HUES64 (cell line): ENCODE data around the gene DRC7.
"Not testable (repeated sequence)": the region's sequence is repeated elsewhere in the genome, so short reads cannot be mapped to it uniquely, and the experiment has no call there.

Experiments
- H3K27ac ChIP-seq: 2 replicates; pipeline ENCODE4 v1.7.0; 2013; ENCODE audit warnings: low read depth, low read length, inconsistent platforms
- H3K27me3 ChIP-seq: 2 replicates; pipeline ENCODE4 v1.6.1; 2013; ENCODE audit warnings: mild to moderate bottlenecking, low read length; ENCODE audit not compliant: insufficient read depth
- H3K36me3 ChIP-seq: 2 replicates; pipeline ENCODE4 v1.6.1; 2013; ENCODE audit warnings: mild to moderate bottlenecking, low read length; ENCODE audit not compliant: insufficient read depth
- H3K4me1 ChIP-seq: 2 replicates; pipeline ENCODE4 v1.6.1; 2013; ENCODE audit warnings: mild to moderate bottlenecking, low read length, moderate library complexity; ENCODE audit not compliant: insufficient read depth
- H3K4me3 ChIP-seq: 2 replicates; pipeline ENCODE4 v1.5.1; 2013; ENCODE audit warnings: mild to moderate bottlenecking, low read length, moderate library complexity
- H3K9ac ChIP-seq: 2 replicates; pipeline ENCODE4 v1.6.1; 2013; ENCODE audit warnings: mild to moderate bottlenecking, low read depth, low read length
- H3K9me3 ChIP-seq: 2 replicates; pipeline ENCODE4 v1.6.1; 2013; ENCODE audit warnings: low read depth, low read length; ENCODE audit not compliant: insufficient read depth
- WGBS: fragments of 150-250, 120-280 bp; methylation state at CpG from one replicate; pipeline ENCODE4 v1.1.7; 2013; ENCODE audit warnings: missing lambda C conversion rate; 5-methylcytosine and 5-hydroxymethylcytosine counted together

DRC7 gene

GRCh38 chr16:57743458-57743857, 48.9 kb downstream of the DRC7 start:
- Histone ChIP-seq H3K36me3 (peaks cover 14% of the 10 kb centered on the region; the same call in 1 of the 2 replicates), H3K9ac (no peak overlapping the region), H3K4me3 (no peak overlapping the region), H3K27me3 (no peaks in the 10 kb centered on the region), H3K27ac (no peak overlapping the region), H3K4me1 (no peaks in the 10 kb centered on the region), H3K9me3 (no peaks in the 10 kb centered on the region)
- WGBS: 94% methylated on average over 7 of the region's 10 CpGs

- H3K9ac ChIP-seq: no peak overlapping the region
Observed at GRCh38 chr16:57743886-57744641, 49.5 kb downstream of the DRC7 start.

GRCh38 chr16:57744642-57744903, 50.0 kb downstream of the DRC7 start:
- no peak overlapping the region for H3K4me3 ChIP-seq
- no peak overlapping the region for H3K27ac ChIP-seq
- H3K36me3 ChIP-seq: peaks cover 14% of the 10 kb centered on the region; the same call in 1 of the 2 replicates
- 91% methylated on average over 7 of the region's 7 CpGs for WGBS
- no peaks in the 10 kb centered on the region for H3K9me3 ChIP-seq
- H3K9ac ChIP-seq: no peak overlapping the region
- H3K4me1 ChIP-seq: no peaks in the 10 kb centered on the region
- H3K27me3 ChIP-seq: no peaks in the 10 kb centered on the region

More at GRCh38 chr16:57743886-57744641, 49.5 kb downstream of the DRC7 start:
- Histone ChIP-seq H3K36me3 (peaks cover 14% of the 10 kb centered on the region; the same call in 1 of the 2 replicates), H3K27me3 (no peaks in the 10 kb centered on the region), H3K4me1 (no peaks in the 10 kb centered on the region), H3K9me3 (no peaks in the 10 kb centered on the region), H3K27ac (no peak overlapping the region), H3K4me3 (no peak overlapping the region)
- 90% methylated on average over 23 of the region's 23 CpGs for WGBS

- H3K4me3 ChIP-seq: no peak overlapping the region
- H3K4me1 ChIP-seq: no peaks in the 10 kb centered on the region
- H3K9ac ChIP-seq: no peak overlapping the region
- peaks cover 14% of the 10 kb centered on the region; the same call in 1 of the 2 replicates for H3K36me3 ChIP-seq
- H3K27ac ChIP-seq: no peak overlapping the region
- H3K27me3 ChIP-seq: no peaks in the 10 kb centered on the region
- WGBS: 96% methylated on average over 3 of the region's 3 CpGs
- H3K9me3 ChIP-seq: no peaks in the 10 kb centered on the region
Observed at GRCh38 chr16:57745768-57746167, 51.2 kb downstream of the DRC7 start.

GRCh38 chr16:57746316-57746715, 51.7 kb downstream of the DRC7 start:
- peaks cover 15% of the 10 kb centered on the region; the same call in 1 of the 2 replicates for H3K36me3 ChIP-seq
- not testable (repeated sequence) for H3K27me3 ChIP-seq, H3K9me3 ChIP-seq, H3K4me3 ChIP-seq, H3K9ac ChIP-seq, H3K27ac ChIP-seq, H3K4me1 ChIP-seq
- 86% methylated on average over 7 of the region's 7 CpGs for WGBS

- Histone ChIP-seq H3K9me3 (no peaks in the 10 kb centered on the region), H3K9ac (no peak overlapping the region), H3K36me3 (peaks cover 16% of the 10 kb centered on the region), H3K4me1 (no peaks in the 10 kb centered on the region), H3K27ac (no peak overlapping the region), H3K27me3 (no peaks in the 10 kb centered on the region), H3K4me3 (no peak overlapping the region)
- 93% methylated on average over 7 of the region's 7 CpGs for WGBS
Observed at GRCh38 chr16:57747091-57747490, 52.5 kb downstream of the DRC7 start.

GRCh38 chr16:57747496-57747895, 52.9 kb downstream of the DRC7 start:
- no peak overlapping the region for H3K9ac ChIP-seq
- 96% methylated on average over 12 of the region's 12 CpGs for WGBS
- peaks cover 13% of the 10 kb centered on the region for H3K36me3 ChIP-seq
- H3K27me3 ChIP-seq: no peaks in the 10 kb centered on the region
- no peaks in the 10 kb centered on the region for H3K9me3 ChIP-seq
- no peaks in the 10 kb centered on the region for H3K4me1 ChIP-seq
- H3K27ac ChIP-seq: no peak overlapping the region
- no peak overlapping the region for H3K4me3 ChIP-seq

- WGBS: 96% methylated on average over 6 of the region's 6 CpGs
- H3K36me3 ChIP-seq: peaks cover 10% of the 10 kb centered on the region
- H3K27ac ChIP-seq: no peak overlapping the region
Observed at GRCh38 chr16:57747996-57748395, 53.4 kb downstream of the DRC7 start.

GRCh38 chr16:57748596-57748995, 54.0 kb downstream of the DRC7 start:
- H3K9me3 ChIP-seq: no peaks in the 10 kb centered on the region
- H3K4me1 ChIP-seq: no peaks in the 10 kb centered on the region
- WGBS: 94% methylated on average over 11 of the region's 11 CpGs
- peaks cover 10% of the 10 kb centered on the region for H3K36me3 ChIP-seq
- H3K4me3 ChIP-seq: no peak overlapping the region
- no peaks in the 10 kb centered on the region for H3K27me3 ChIP-seq
- no peak overlapping the region for H3K9ac ChIP-seq
- H3K27ac ChIP-seq: no peak overlapping the region

More at GRCh38 chr16:57747996-57748395, 53.4 kb downstream of the DRC7 start:
- Histone ChIP-seq H3K4me1 (no peaks in the 10 kb centered on the region), H3K4me3 (no peak overlapping the region), H3K27me3 (no peaks in the 10 kb centered on the region), H3K9me3 (no peaks in the 10 kb centered on the region), H3K9ac (no peak overlapping the region)

GRCh38 chr16:57749101-57749692, 54.6 kb downstream of the DRC7 start:
- Histone ChIP-seq H3K27ac (no peak overlapping the region), H3K4me1 (no peaks in the 10 kb centered on the region), H3K9ac (no peak overlapping the region), H3K9me3 (no peaks in the 10 kb centered on the region), H3K4me3 (no peak overlapping the region), H3K36me3 (peaks cover 14% of the 10 kb centered on the region), H3K27me3 (no peaks in the 10 kb centered on the region)
- WGBS: 92% methylated on average over 3 of the region's 3 CpGs

GRCh38 chr16:57749856-57750452, 55.3 kb downstream of the DRC7 start:
- Histone ChIP-seq H3K4me3 (no peak overlapping the region), H3K27ac (no peak overlapping the region), H3K4me1 (no peaks in the 10 kb centered on the region), H3K9me3 (no peaks in the 10 kb centered on the region), H3K27me3 (no peaks in the 10 kb centered on the region), H3K9ac (no peak overlapping the region), H3K36me3 (peaks cover 14% of the 10 kb centered on the region)
- 87% methylated on average over 5 of the region's 5 CpGs for WGBS
